Measurements from ENCODE around the gene PPP6R1.

GRCh38 chr19:55304279-55304978 is 45.6 kb upstream of the PPP6R1 start:
- TF ChIP-seq CTCF (IDR thresholded peaks at IDR 0.05) = no peak
- TF ChIP-seq POLR2A (IDR thresholded peaks at IDR 0.05) = no peak

All from esophagus squamous epithelium (tissue), 4 donors.